Keratinocyte (primary cell): ENCODE data around the gene DNAH8.

Experiments
- EZH2 ChIP-seq: IDR thresholded peaks from one replicate; pipeline ENCODE4 v1.6.1; 2012; ENCODE audit warnings: inconsistent platforms, mild to moderate bottlenecking, low read length, moderate library complexity
- TF ChIP-seq, protein P1 (sequence below), 3 experiments: IDR thresholded peaks in 1 of 3; conservative IDR thresholded peaks in 1 of 3; optimal IDR thresholded peaks in 1 of 3; 2 replicates in 2 of 3; 3 replicates in 1 of 3; pipeline versions ENCODE3 to v1.5.1; 2011; ENCODE audit warnings: low read length in 3 of 3, mild to moderate bottlenecking in 3 of 3, moderate library complexity in 2 of 3, control low read depth in 1 of 3, inconsistent platforms in 1 of 3; ENCODE audit not compliant: insufficient read depth in 2 of 3; ENCODE audit errors: extremely low read depth in 1 of 3

DNA sequence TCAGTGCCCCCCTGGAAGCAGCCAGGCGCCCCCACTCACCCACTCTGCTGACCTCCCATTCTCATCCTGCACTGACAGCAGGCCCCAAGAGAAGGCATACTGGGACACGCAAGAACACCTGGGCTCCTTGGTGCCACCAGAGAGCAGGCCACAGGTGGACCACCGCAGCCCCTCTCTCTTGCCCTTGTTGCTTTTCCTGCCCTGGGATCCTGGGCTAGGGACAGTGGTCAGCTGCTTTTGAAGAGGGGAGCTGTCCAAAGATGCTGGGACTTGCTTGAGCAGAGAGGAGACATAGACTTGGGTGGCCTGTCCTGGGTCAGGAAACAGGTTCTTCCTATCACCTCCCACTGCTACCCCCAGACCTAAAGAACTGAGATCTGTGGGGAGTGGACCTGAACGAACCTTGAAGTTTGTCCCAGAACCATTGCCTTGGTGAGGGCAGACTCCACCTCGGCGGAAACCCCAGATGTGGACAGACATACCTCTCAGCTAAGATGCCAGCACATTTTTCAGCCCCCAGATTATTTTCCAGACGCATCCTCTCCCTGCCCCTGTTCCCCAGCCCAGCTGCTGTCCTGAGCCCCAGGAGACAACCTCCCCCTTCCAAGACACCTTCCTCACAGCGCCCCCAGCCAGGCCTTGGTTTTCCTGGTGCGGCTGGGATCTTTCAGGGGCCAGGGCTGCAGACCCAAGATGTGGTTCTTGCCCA is 334.6 kb downstream of the DNAH8 start:
- TF ChIP-seq, protein P1, sequence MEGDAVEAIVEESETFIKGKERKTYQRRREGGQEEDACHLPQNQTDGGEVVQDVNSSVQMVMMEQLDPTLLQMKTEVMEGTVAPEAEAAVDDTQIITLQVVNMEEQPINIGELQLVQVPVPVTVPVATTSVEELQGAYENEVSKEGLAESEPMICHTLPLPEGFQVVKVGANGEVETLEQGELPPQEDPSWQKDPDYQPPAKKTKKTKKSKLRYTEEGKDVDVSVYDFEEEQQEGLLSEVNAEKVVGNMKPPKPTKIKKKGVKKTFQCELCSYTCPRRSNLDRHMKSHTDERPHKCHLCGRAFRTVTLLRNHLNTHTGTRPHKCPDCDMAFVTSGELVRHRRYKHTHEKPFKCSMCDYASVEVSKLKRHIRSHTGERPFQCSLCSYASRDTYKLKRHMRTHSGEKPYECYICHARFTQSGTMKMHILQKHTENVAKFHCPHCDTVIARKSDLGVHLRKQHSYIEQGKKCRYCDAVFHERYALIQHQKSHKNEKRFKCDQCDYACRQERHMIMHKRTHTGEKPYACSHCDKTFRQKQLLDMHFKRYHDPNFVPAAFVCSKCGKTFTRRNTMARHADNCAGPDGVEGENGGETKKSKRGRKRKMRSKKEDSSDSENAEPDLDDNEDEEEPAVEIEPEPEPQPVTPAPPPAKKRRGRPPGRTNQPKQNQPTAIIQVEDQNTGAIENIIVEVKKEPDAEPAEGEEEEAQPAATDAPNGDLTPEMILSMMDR (optimal IDR thresholded peaks at IDR 0.05 in 1 of 3, IDR thresholded peaks at IDR 0.05 in 1 of 3, conservative IDR thresholded peaks at IDR 0.05 in 1 of 3; ENCODE audit: extremely low read depth in 1 of 3, insufficient read depth in 2 of 3, low read length in 3 of 3), result no peak
- TF ChIP-seq EZH2, result no peak
